Occipital lobe (tissue), 2 donors: ENCODE data around the gene MED13L. TPM values are rescaled to one million over a fixed set of nuclear protein-coding genes. Genes with fewer than 3 reads are reported as not detected.
"Not testable (repeated sequence)": the region's sequence is repeated elsewhere in the genome, so short reads cannot be mapped to it uniquely, and the experiment has no call there.

ENCODE experiments used
- DNase-seq: peaks from one replicate; lab custom pipeline; 2025; lab: John Stamatoyannopoulos, UW
- total RNA-seq: library from RNA; depleted of rRNA; stranded (reverse); fragments of >200 nt; gene quantifications from one replicate; pipeline ENCODE4 v1.2.3, GENCODE V29; 2014

The MED13L gene
- total RNA-seq, 1 donor from 2014 or later, result 389 TPM

DNA sequence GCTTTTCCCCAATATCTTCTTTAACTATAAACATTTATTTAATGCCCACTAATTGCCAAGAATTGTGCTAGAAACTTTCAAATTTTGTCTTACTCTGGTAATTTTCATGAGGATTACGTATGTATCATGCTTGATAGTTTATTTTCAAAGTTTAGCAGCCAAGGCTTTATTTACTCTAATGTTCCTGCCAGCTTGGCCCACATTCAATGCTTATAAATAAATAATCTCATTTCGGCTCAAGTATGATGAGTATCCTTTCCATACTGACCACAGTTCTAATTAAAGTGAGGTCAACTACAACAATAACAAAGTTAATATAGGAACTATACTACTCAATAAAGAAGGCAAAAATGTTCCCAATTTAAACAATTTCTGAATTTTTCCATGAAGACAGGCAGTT, 259.2 kb downstream of the MED13L start:
- no peak for DNase-seq

GRCh38 chr12:116015525-116015924, 262.0 kb downstream of the MED13L start:
- no peak for DNase-seq

DNA sequence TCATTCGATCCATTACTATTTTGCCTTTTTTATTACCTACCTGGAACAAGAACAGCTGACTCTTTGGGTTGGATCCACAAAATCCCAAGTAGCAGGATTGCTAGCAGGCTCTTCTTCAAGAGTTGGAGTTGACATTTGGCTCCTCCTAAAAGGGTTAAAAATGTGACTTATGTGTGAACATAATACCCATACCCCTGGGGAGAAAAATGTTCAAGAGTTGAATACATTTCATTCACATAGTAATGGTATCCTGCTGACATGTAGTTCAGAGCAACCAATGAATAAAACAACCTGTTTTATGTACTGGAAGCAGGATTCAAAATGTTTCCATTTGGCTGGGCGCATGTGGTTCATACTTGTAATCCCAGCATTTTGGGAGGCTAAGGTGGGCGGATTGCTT, 264.7 kb downstream of the MED13L start:
- no peak for DNase-seq

DNA sequence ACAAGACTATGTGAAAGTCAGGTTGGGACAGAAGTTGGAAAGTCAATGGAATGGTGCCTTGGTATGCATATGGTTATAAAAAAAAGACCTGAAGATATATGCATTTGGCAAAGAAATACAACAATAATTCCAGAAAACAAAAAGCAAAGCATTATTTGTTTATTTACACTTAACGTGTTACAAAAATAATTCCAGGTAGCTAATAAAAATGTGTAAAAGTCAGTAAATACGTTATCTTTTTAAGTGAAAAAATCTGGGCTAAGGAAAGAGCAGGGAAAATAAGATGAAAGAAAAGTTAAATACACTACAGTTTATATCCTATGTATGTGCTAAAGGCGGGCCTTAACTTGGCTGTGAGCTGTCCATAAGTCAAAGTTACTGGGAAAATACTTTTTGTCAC, 266.3 kb downstream of the MED13L start:
- no peak for DNase-seq

- DNase-seq, result no peak
These were observed 267.0 kb downstream of the MED13L start for GRCh38 chr12:116010467-116010866.

DNA sequence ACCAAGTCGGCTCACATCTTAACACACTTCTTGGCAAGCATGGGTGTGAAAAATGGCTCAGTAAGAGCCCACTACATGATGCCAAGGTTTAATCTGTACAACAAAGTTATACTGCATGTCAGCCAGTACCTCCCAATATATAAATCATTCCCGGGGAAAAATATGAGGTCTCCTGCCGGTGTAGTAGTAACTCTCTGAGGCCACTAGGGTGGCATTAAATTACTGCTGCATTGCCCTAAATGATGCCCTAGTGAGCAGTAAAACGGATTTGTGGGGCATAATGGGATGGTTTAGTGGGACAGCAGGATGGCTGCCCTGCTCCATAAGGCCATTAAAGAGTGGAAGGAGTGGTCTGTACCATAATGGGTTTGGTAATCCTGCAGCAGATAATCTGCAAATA, 267.7 kb downstream of the MED13L start:
- DNase-seq, result no peak

- DNase-seq, result no peak
These were observed 271.4 kb downstream of the MED13L start for GRCh38 chr12:116006141-116006540.

DNA sequence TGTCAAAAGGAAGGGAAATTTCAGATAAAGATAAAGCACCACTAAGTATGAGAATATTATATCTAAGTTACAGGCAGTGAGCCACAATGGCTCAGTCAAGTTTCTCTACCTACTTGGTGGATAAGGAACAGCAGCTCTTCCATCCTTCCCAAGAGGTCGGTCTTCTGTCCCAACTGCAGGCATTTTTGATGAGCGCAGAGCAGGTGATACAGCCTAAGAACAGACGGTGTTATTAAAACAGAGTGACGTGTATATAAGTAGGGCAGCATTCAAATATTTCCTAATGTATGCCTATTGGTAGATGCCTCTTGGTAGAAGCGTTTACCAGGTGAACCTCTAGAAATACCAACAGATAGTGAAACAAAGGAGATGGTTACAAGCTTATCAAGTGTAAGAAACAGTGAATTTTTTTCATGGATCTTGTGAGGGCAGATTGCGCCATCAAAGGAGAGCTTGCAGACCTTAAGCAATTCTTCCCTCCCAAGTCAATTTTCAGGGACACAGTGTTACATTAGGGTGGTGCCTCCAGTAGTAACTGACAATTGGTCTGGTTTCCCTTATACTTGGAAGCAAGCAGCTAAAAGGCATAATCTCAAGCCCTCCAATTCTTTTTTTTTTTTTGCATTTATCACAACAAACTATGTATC, 274.5 kb downstream of the MED13L start:
- DNase-seq, result no peak

DNA sequence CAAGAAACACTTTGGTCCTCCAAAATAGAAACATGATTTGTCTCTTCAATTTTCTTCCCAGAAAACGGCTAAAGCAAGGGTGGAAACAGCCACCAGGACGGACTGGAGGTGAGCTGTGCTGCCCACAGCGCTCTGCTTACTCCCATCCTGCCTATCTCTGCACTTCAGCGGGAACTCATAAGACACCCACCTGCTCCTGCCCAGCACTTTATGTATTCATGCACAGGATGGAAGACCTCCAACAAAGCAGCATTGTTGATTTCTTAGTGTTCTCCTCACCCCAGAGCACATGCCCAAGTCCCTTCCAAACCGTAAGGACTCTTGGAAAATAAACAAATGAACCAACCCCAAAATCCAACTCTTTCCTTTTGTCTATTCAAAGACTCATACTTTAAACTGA, 277.2 kb downstream of the MED13L start:
- no peak for DNase-seq

- no peak for DNase-seq
These were observed 277.9 kb downstream of the MED13L start for GRCh38 chr12:115999582-115999981.

- DNase-seq, result no peak
These were observed 278.6 kb downstream of the MED13L start for GRCh38 chr12:115998794-115999478.

- no peak for DNase-seq
These were observed 279.3 kb downstream of the MED13L start for GRCh38 chr12:115998119-115998633.

DNA sequence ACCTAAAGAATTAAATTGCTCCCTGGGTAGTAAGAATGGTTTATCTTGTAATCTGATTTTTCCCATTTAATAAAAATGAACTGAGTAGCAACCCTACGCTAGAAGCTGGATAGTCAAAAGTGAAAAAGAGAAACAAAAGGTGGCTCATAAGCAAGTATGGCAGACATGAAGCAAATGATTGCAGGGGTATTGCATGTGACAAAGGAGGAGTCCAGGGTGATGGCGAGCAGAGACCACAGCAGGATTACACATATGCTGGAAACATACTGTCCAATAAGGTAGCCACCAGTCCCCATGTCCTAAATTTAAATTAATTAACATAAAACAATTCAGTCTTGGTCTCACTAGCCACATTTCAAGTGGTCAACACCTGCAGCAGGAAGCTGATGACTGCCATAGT, 283.8 kb downstream of the MED13L start:
- no peak for DNase-seq

DNA sequence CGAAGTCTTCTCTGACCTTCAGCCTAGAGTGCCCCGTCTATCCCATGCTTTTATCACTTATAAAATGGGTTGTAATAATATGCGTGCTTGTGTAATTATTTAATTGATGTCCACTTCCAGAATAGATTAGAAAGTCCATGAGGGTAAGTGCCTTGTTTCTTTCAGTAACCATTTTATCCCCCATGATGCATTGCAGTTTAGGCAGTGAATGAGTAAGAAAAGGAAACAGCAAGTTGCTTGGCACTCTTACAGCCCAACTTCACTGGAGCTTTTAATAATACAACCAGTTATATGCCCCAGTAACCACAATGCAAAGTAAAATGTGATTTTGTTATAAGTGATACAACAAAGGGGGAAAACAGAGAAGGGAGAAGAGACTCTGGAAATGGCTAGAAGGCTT, 287.3 kb downstream of the MED13L start:
- no peak for DNase-seq

- DNase-seq, result no peak
These were observed 288.6 kb downstream of the MED13L start for GRCh38 chr12:115988625-115989563.

DNA sequence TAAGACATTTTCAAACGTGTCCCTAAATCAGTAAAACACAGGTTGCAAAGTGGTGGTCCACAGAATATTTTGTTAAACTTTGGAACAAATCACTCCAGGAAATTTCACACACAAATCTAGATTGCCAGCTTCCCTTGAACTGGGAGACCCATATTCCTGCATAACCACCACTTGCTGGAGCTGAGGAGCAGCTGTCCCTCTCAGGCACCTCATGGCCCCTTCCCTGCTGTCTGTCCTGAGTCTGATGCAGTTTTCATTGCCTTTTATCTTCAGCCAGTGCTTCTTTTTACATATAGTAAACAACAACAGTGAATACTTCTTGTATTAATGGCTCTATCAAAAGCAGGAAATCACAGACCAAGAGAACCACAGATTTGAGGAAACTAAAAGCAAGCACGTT, 289.3 kb downstream of the MED13L start:
- DNase-seq, result no peak

DNA sequence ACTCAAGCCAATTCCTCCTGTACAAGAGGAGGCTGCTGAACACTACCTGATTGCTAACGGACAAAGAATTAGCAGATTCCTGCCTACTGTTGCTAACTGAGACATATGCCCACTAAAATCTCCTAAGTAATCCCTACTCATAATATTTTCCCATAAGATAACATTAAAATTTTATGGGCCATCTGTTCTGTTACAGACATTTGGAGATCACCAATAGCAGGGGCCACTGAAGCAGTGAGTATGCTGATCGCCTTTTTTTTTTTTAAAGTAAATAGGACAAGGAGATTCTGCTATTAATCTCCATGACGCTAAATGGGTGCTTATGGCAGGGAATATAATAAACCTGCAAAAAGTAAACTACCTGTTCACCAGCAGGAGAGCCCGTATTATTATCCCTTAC, 292.9 kb downstream of the MED13L start:
- no peak for DNase-seq

DNA sequence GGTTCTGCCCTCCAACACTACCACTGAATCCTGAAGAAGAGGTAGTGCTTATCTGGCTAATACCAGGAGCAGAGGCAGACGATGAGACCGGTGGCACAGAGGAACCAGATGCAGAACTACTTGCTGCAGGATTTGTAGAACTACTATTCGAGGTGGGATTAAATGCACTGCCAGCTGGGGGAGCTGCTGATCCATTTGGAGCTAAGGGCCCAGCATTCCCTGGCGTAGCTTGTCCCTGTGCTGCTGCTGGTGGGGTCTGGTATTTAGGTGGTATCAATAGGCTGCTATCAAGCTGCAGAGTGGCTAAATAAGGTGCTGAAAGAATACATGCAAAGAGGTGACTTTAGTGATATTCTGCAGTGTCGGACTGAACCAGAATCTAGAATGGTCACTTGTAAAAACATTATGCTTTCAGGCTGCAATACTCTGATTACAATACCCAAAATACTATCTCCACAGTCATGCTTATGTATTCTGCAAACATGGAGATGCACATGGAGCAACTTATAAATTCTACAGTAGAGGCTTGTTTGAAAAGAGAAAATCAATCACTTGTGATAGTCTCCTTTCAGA, 294.2 kb downstream of the MED13L start:
- DNase-seq, result no peak

GRCh38 chr12:115980339-115980738, 297.2 kb downstream of the MED13L start:
- DNase-seq, result no peak

- no peak for DNase-seq
These were observed 297.6 kb downstream of the MED13L start for GRCh38 chr12:115979851-115980250.

DNA sequence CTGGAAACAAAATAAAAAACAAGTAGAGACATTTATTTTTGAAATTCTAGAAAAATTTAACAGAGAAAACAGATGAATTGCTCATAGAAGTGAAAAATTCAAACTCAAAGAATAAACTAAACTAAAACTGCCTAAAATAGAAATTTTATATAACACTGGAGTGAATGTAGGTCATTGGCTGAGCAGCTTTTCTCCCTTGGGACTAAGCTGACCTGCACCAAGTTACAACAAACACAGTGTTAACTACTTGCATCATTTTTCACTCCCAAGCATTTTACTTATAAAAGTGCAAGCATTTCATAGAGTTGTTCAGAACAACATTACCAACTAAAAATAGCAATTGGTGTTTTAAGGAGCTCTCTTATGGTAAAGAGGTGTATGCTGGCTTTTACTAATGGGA, 298.1 kb downstream of the MED13L start:
- no peak for DNase-seq

DNA sequence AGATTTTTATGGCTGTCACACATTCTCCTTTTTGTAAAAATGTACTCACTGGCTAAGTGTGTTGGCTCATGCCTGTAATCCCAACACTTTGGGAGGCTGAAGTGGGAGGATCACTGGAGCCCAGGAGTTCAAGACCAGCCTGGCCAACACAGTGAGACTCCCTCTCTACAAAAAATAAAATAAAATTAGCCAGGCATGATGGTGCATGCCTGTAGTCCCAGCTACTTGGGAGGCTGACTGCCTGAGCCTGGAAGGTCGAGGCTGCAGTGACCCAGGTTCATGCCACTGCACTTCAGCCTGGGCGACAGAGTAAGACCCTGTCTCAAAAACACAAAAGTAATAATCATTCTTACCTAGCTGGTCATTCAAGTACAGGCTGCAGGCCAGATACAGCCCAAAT, 300.7 kb downstream of the MED13L start:
- DNase-seq, result not testable (repeated sequence)
